Stimulated activated naive B cell treated with anti-CD40 and anti-IgM and Interleukin-4, amounts not matched to agents 10 μg/mL and 1 μg/mL and 100 μg/mL, for 72 hours (primary cell): ENCODE data around the gene NCOA7.
"Not testable (repeated sequence)": the region's sequence is repeated elsewhere in the genome, so short reads cannot be mapped to it uniquely, and the experiment has no call there.

ENCODE experiments used
- ATAC-seq, 2 donors: fragments of 150-1000 bp; cut with Tn5 transposase; replicated peaks; 2 replicates each; pipeline ENCODE4 v1.10.0; 2021; ENCODE audit warnings: moderate library complexity in 1 of 2
- DNase-seq: peaks from one replicate; pipeline ENCODE4 v3.0.0; 2021
- H3K27ac Mint-ChIP-seq: one replicate; pipeline ENCODE4 v1.8.0; 2022; ENCODE audit warnings: mild to moderate bottlenecking, mixed read lengths
- H3K27me3 Mint-ChIP-seq, 2 donors: one replicate each; pipeline ENCODE4 v1.8.0; 2022; ENCODE audit warnings: mixed read lengths in 2 of 2
- H3K36me3 Mint-ChIP-seq, 2 donors: one replicate each; pipeline ENCODE4 v1.8.0; 2022; ENCODE audit warnings: mixed read lengths in 2 of 2, mild to moderate bottlenecking in 1 of 2
- H3K4me1 Mint-ChIP-seq, 2 donors: one replicate each; pipeline ENCODE4 v1.8.0; 2022; ENCODE audit warnings: mixed read lengths in 2 of 2, mild to moderate bottlenecking in 1 of 2
- H3K4me3 Mint-ChIP-seq, 2 donors: one replicate each; pipeline ENCODE4 v1.8.0; 2022; ENCODE audit warnings: mild to moderate bottlenecking in 2 of 2, mixed read lengths in 2 of 2, moderate library complexity in 1 of 2
- H3K9me3 Mint-ChIP-seq, 2 donors: one replicate each; pipeline ENCODE4 v1.8.0; 2022; ENCODE audit warnings: mixed read lengths in 2 of 2, mild to moderate bottlenecking in 1 of 2

Gene NCOA7

DNA sequence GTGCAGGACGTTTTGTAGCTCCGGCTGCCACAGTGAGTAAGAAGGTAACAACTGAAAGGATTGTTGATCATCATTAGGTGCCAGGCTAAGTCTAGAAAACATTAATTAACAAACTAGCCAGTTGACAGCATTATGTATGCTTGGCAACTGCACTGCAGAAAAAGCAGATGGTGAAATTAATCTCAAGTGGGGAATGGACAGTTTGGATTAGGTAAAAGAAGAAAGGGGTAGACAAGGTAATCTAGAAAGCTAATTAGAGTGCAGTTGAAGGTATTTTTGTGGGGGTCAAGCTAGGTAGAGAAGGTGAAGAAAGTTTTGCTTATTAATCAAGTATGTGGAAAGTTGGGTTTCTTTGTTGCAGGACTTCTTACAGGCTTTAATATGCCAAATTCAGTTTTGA is 96.2 kb downstream of the NCOA7 start:
- DNase-seq = no peak
- Mint-ChIP-seq H3K27me3 (no peaks in the 10 kb centered on the region), H3K4me3 (no peak overlapping the region), H3K4me1 (no peaks in the 10 kb centered on the region), H3K27ac (no peak overlapping the region), H3K36me3 (peaks cover 22 to 30% of the 10 kb centered on the region in 2 donors), H3K9me3 (no peaks in the 10 kb centered on the region)
- ATAC-seq = no peak

DNA sequence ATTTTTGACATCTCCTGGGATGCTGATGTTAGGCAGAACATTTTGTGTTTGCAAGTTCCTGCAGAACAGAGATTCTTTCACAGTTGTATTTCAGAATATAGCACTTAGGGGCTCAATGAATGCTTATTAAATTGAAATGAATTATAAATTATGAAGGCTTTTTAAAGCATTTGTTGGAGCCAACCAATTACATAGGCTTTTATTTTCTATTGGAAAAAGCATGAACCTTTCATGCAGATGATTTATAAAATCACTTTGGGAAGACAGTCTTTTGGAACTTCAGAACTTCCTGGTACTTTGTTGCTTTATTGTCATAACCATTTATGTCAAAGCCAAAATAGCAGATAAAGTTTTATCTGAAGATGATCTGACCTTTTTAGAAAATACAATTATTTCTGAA is 96.6 kb downstream of the NCOA7 start:
- ATAC-seq (no peak), DNase-seq (no peak)
- Mint-ChIP-seq H3K27ac (no peak overlapping the region), H3K9me3 (no peaks in the 10 kb centered on the region), H3K27me3 (no peaks in the 10 kb centered on the region), H3K36me3 (peaks cover 19 to 28% of the 10 kb centered on the region in 2 donors), H3K4me1 (no peaks in the 10 kb centered on the region), H3K4me3 (no peak overlapping the region)

- Mint-ChIP-seq H3K9me3 (no peaks in the 10 kb centered on the region), H3K27me3 (no peaks in the 10 kb centered on the region), H3K27ac (no peak overlapping the region), H3K4me1 (no peaks in the 10 kb centered on the region), H3K4me3 (no peak overlapping the region), H3K36me3 (peaks cover 11 to 16% of the 10 kb centered on the region in 2 donors)
- DNase-seq = no peak
- peak in 1 of 2 donors; percentile 19 for ATAC-seq
These were observed 98.4 kb downstream of the NCOA7 start for GRCh38 chr6:125888989-125889656.

- DNase-seq = no peak
- Mint-ChIP-seq H3K9me3 (no peaks in the 10 kb centered on the region), H3K36me3 (peaks cover 6 to 21% of the 10 kb centered on the region in 2 donors), H3K4me3 (no peak overlapping the region), H3K27me3 (no peaks in the 10 kb centered on the region), H3K4me1 (peaks cover under 1 to 10% of the 10 kb centered on the region in 2 donors), H3K27ac (no peak overlapping the region)
- no peak for ATAC-seq
These were observed 109.0 kb downstream of the NCOA7 start for GRCh38 chr6:125899726-125900182.

GRCh38 chr6:125904871-125905270 is 114.1 kb downstream of the NCOA7 start:
- Mint-ChIP-seq H3K9me3 (no peaks in the 10 kb centered on the region), H3K27ac (peak overlapping the region; percentile 86), H3K27me3 (no peaks in the 10 kb centered on the region), H3K4me3 (no peak overlapping the region), H3K36me3 (peaks cover 9 to 29% of the 10 kb centered on the region in 2 donors), H3K4me1 (peaks cover 8 to 13% of the 10 kb centered on the region in 2 donors)
- peak; percentile 8 for DNase-seq
- ATAC-seq = peak; percentile 77 to 93

DNA sequence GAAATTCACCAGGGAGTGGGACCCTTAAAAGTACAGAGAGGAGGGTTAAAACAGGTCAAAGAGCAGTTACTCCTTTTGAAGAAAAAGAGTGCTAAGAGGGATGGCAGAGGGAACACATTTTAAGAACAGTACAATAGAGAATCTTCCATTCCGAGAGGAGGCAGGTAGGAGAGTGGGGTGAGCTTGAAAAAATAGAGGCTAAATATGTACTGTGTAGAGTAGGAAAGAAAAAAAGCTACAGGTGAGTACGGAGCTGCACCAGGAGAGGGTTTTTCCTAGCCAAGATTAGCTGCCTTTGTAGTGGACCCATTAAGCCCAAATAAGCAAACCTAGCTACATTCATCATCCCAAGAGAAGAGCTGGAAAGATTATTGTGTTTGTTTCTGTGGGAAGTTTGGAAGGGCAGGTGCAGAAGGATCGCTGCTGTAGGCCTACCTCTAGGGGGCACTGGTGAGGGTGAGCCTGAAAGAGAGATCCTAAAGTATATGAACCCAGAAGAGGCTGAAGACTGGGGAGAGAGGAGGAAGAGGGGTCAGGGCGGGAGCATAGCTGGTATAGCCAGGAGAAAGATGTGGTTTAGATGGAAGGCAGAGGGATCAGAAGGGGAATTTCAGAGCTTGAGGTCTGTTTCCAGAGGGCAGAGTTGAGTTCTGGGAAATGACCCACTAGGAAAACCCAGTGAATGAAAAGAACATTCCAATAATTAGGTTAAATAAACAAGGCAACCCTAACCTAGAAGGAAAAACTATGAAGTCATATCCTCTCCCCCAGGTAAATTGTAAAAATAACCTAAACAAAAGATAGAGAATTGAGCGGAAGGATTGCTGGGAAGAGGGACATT is 115.6 kb downstream of the NCOA7 start:
- H3K36me3 Mint-ChIP-seq = peaks cover 11 to 28% of the 10 kb centered on the region in 2 donors
- ATAC-seq (peak; percentile 41 to 69), DNase-seq (peak; percentile 8)
- H3K9me3 Mint-ChIP-seq = no peaks in the 10 kb centered on the region
- no peak overlapping the region for H3K4me3 Mint-ChIP-seq
- peak overlapping the region; percentile 3 for H3K27ac Mint-ChIP-seq
- no peaks in the 10 kb centered on the region for H3K27me3 Mint-ChIP-seq
- peaks cover 8 to 21% of the 10 kb centered on the region in 2 donors for H3K4me1 Mint-ChIP-seq

GRCh38 chr6:125910527-125910926 is 119.8 kb downstream of the NCOA7 start:
- peaks cover 7 to 17% of the 10 kb centered on the region in 2 donors for H3K36me3 Mint-ChIP-seq
- no peak overlapping the region for H3K4me3 Mint-ChIP-seq
- H3K9me3 Mint-ChIP-seq = no peaks in the 10 kb centered on the region
- no peak for DNase-seq
- no peaks in the 10 kb centered on the region for H3K27me3 Mint-ChIP-seq
- no peak overlapping the region for H3K27ac Mint-ChIP-seq
- H3K4me1 Mint-ChIP-seq = peaks cover 4 to 7% of the 10 kb centered on the region in 2 donors
- ATAC-seq = peak; percentile 71 to 76

- not testable (repeated sequence) for H3K4me3 Mint-ChIP-seq, H3K9me3 Mint-ChIP-seq, H3K4me1 Mint-ChIP-seq, H3K27ac Mint-ChIP-seq, H3K27me3 Mint-ChIP-seq, DNase-seq, ATAC-seq
- H3K36me3 Mint-ChIP-seq = peaks cover 8 to 19% of the 10 kb centered on the region in 2 donors
These were observed 120.3 kb downstream of the NCOA7 start for GRCh38 chr6:125911051-125911451.

- not testable (repeated sequence) for ATAC-seq, H3K4me3 Mint-ChIP-seq, H3K4me1 Mint-ChIP-seq, DNase-seq, H3K27me3 Mint-ChIP-seq, H3K27ac Mint-ChIP-seq, H3K9me3 Mint-ChIP-seq
- H3K36me3 Mint-ChIP-seq = peaks cover 12 to 25% of the 10 kb centered on the region in 2 donors
These were observed 121.7 kb downstream of the NCOA7 start for GRCh38 chr6:125912430-125912829.

DNA sequence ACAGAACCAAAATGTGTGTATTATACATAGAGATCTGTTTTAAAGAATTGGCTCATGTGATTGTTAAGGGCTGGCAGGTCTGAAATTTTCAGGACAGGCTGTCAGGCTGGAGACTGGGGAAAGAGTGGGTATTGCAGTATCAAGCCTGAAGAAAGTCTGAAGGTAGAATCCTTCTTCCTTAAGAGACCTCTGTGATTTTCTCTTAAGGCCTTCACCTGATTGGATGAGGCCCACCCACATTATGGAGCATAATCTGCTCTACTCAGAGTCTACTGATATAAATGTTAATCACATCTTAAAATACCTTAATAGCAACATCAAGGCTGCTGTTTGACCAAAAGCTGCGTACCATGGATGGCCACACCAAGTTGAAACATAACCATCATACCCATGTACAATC is 122.4 kb downstream of the NCOA7 start:
- peaks cover 2 to 7% of the 10 kb centered on the region in 2 donors for H3K4me1 Mint-ChIP-seq
- no peaks in the 10 kb centered on the region for H3K9me3 Mint-ChIP-seq
- H3K27ac Mint-ChIP-seq = no peak overlapping the region
- ATAC-seq (no peak), DNase-seq (no peak)
- no peaks in the 10 kb centered on the region for H3K27me3 Mint-ChIP-seq
- peaks cover 12 to 25% of the 10 kb centered on the region in 2 donors for H3K36me3 Mint-ChIP-seq
- H3K4me3 Mint-ChIP-seq = no peak overlapping the region

- Mint-ChIP-seq H3K4me3 (no peak overlapping the region), H3K27ac (no peak overlapping the region), H3K36me3 (peaks cover 12 to 24% of the 10 kb centered on the region in 2 donors), H3K9me3 (no peaks in the 10 kb centered on the region), H3K4me1 (peaks cover 8 to 14% of the 10 kb centered on the region in 2 donors), H3K27me3 (no peaks in the 10 kb centered on the region)
- no peak for DNase-seq
- no peak for ATAC-seq
These were observed 123.1 kb downstream of the NCOA7 start for GRCh38 chr6:125913864-125914351.

GRCh38 chr6:125918230-125918629 is 127.5 kb downstream of the NCOA7 start:
- H3K36me3 Mint-ChIP-seq = peaks cover 18 to 39% of the 10 kb centered on the region in 2 donors
- H3K27me3 Mint-ChIP-seq = no peaks in the 10 kb centered on the region

GRCh38 chr6:125918681-125919566 is 128.2 kb downstream of the NCOA7 start:
- peak overlapping the region; percentile 76 to 77 for H3K4me3 Mint-ChIP-seq

More at GRCh38 chr6:125918230-125918629, 127.5 kb downstream of the NCOA7 start:
- Mint-ChIP-seq H3K9me3 (no peaks in the 10 kb centered on the region), H3K4me1 (peaks cover 13 to 22% of the 10 kb centered on the region in 2 donors), H3K27ac (peak overlapping the region; percentile 94), H3K4me3 (peak overlapping the region in 1 of 2 donors; percentile 77)
- DNase-seq (no peak), ATAC-seq (no peak)

GRCh38 chr6:125919618-125920017 is 128.9 kb downstream of the NCOA7 start:
- no peak for DNase-seq
- peak overlapping the region; percentile 76 to 77 for H3K4me3 Mint-ChIP-seq
- peaks cover 23 to 46% of the 10 kb centered on the region in 2 donors for H3K36me3 Mint-ChIP-seq
- H3K27ac Mint-ChIP-seq = peak overlapping the region; percentile 94
- peaks cover 13 to 22% of the 10 kb centered on the region in 2 donors for H3K4me1 Mint-ChIP-seq
- H3K9me3 Mint-ChIP-seq = no peaks in the 10 kb centered on the region
- no peaks in the 10 kb centered on the region for H3K27me3 Mint-ChIP-seq
- no peak for ATAC-seq

More at GRCh38 chr6:125918681-125919566, 128.2 kb downstream of the NCOA7 start:
- H3K27me3 Mint-ChIP-seq = no peaks in the 10 kb centered on the region
- peak overlapping the region; percentile 94 for H3K27ac Mint-ChIP-seq
- peak; percentile 48 for DNase-seq
- peaks cover 13 to 22% of the 10 kb centered on the region in 2 donors for H3K4me1 Mint-ChIP-seq
- H3K36me3 Mint-ChIP-seq = peaks cover 23 to 45% of the 10 kb centered on the region in 2 donors
- ATAC-seq = peak; percentile 94 to 96
- H3K9me3 Mint-ChIP-seq = no peaks in the 10 kb centered on the region
